ENCODE measurements around the gene FLNB. TPM values are rescaled to one million over a fixed set of nuclear protein-coding genes. Genes with fewer than 3 reads are reported as not detected.

FLNB gene
- total and polyA plus RNA-seq, 2 of the 13 experiments (the other 11 are each of a cell fraction or from before 2014, with no cell fraction given), result 106 to 130 TPM

GRCh38 chr3:58161435-58162398 lies 153.5 kb downstream of the FLNB start:
- Histone ChIP-seq H3K27ac (ENCODE audit: extremely low read length, insufficient read depth, low read length) (no peak overlapping the region), H3K4me1 (ENCODE audit: insufficient read depth, low read length) (peaks cover 49% of the 10 kb centered on the region), H3K9ac (ENCODE audit: insufficient read depth, low read depth, low read length) (no peak overlapping the region), H3K79me2 (ENCODE audit: insufficient read depth, low read length) (no peaks in the 10 kb centered on the region), H2AFZ (ENCODE audit: low read length) (no peak overlapping the region), H3K27me3 (ENCODE audit: control insufficient read depth in 1 of 2, insufficient read depth in 2 of 2, low read length in 2 of 2) (no peaks in the 10 kb centered on the region), H3K9me3 (ENCODE audit: low read length) (no peaks in the 10 kb centered on the region), H3K4me3 (replicated peaks in 1 of 3; ENCODE audit: insufficient read depth in 1 of 3, low read depth in 2 of 3, low read length in 3 of 3) (no peak overlapping the region), H3K4me2 (ENCODE audit: low read depth, low read length) (no peak overlapping the region), H4K20me1 (ENCODE audit: insufficient read depth, low read length) (no peaks in the 10 kb centered on the region), H3K36me3 (replicated peaks in 1 of 2; ENCODE audit: control insufficient read depth in 1 of 2, insufficient read depth in 2 of 2, low read length in 2 of 2) (peaks cover 48 to 82% of the 10 kb centered on the region in 2 experiments)
- no peak for FAIRE-seq
- in situ Hi-C loops (cut with HindIII; ENCODE audit: extremely low pct_ligation_motif_present, low pct_unique_long_range_greater_than_20kb) (no loop called here), intact Hi-C loops (cut with micrococcal nuclease; ENCODE audit: unreplicated experiment) (no loop called here)
- no TSS peak for BruUV-seq (replicated peaks)
- CTCF ChIA-PET (ENCODE audit: low intra/inter-chr PET ratio, low total read pairs), result no interaction called here
- no peak for DNase-seq (ENCODE audit: low spot score)
- POLR2A ChIA-PET, result no interaction called here
- no peak for ATAC-seq
- 96% methylated on average over 11 of the region's 11 CpGs for WGBS (ENCODE audit: low lambda C conversion rate)
- no peak for TF ChIP-seq MAF1 (CRISPR knock-in tag; IDR thresholded peaks at IDR 0.05; ENCODE audit: borderline replicate concordance)
- TF ChIP-seq ZNF547 (CRISPR knock-in tag; IDR thresholded peaks at IDR 0.05), result 0 out of 2 replicates have a peak, but pooled peaks have one; percentile 23
- peak; percentile 25; the same call in 1 of the 2 replicates for TF ChIP-seq MAX (IDR thresholded peaks at IDR 0.05)
- TF ChIP-seq RBM22 (optimal IDR thresholded peaks at IDR 0.05; ENCODE audit: low read length), result peak; percentile 77
- TF ChIP-seq CHCHD3 (CRISPR knock-in tag; IDR thresholded peaks at IDR 0.05), result no peak
- TF ChIP-seq ARNTL (CRISPR knock-in tag; IDR thresholded peaks at IDR 0.05), result no peak
- no peak for TF ChIP-seq AFF4 (CRISPR knock-in tag; IDR thresholded peaks at IDR 0.05)
- 0 out of 2 replicates have a peak, but pooled peaks have one; percentile 43 for TF ChIP-seq ZBTB38 (CRISPR knock-in tag; IDR thresholded peaks at IDR 0.05)
- TF ChIP-seq, protein P1, sequence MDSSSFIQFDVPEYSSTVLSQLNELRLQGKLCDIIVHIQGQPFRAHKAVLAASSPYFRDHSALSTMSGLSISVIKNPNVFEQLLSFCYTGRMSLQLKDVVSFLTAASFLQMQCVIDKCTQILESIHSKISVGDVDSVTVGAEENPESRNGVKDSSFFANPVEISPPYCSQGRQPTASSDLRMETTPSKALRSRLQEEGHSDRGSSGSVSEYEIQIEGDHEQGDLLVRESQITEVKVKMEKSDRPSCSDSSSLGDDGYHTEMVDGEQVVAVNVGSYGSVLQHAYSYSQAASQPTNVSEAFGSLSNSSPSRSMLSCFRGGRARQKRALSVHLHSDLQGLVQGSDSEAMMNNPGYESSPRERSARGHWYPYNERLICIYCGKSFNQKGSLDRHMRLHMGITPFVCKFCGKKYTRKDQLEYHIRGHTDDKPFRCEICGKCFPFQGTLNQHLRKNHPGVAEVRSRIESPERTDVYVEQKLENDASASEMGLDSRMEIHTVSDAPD (CRISPR knock-in tag; IDR thresholded peaks at IDR 0.05), result no peak
- TF ChIP-seq MNT (IDR thresholded peaks at IDR 0.05), result peak; percentile 53
- TF ChIP-seq POLR2AphosphoS2 (IDR thresholded peaks at IDR 0.05; ENCODE audit: low read depth, low read length), result 0 out of 2 replicates have a peak, but pooled peaks have one; percentile 32
- TF ChIP-seq ZNF382 (CRISPR knock-in tag; IDR thresholded peaks at IDR 0.05; ENCODE audit: borderline replicate concordance), result no peak
- no peak for TF ChIP-seq SKIL (CRISPR knock-in tag; IDR thresholded peaks at IDR 0.05; ENCODE audit: borderline replicate concordance)
- TF ChIP-seq ZNF274 (CRISPR knock-in tag; IDR thresholded peaks at IDR 0.05), result no peak
